IPS-15b (cell line): ENCODE data around the gene SOCS7.
A peak's percentile ranks its signal among the peaks of the same experiment; 100 is the strongest.

Experiments used
- H3K27me3 ChIP-seq: one replicate; pipeline ENCODE4 v1.6.1; 2013; ENCODE audit warnings: low read length; ENCODE audit not compliant: control insufficient read depth, insufficient read depth
- H3K36me3 ChIP-seq: one replicate; pipeline ENCODE4 v1.6.1; 2013; ENCODE audit warnings: low read length; ENCODE audit not compliant: control insufficient read depth, insufficient read depth
- H3K4me1 ChIP-seq: one replicate; pipeline ENCODE4 v1.6.1; 2013; ENCODE audit warnings: mild to moderate bottlenecking, low read length; ENCODE audit not compliant: control insufficient read depth, insufficient read depth
- H3K4me3 ChIP-seq: one replicate; pipeline ENCODE4 v1.5.1; 2013; ENCODE audit warnings: low read depth, low read length
- H3K9ac ChIP-seq: one replicate; pipeline ENCODE4 v1.6.1; 2013; ENCODE audit warnings: low read depth, mild to moderate bottlenecking, low read length
- H3K9me3 ChIP-seq: one replicate; pipeline ENCODE4 v1.6.1; 2013; ENCODE audit warnings: mild to moderate bottlenecking, low read length; ENCODE audit not compliant: control insufficient read depth, insufficient read depth

The SOCS7 gene

DNA sequence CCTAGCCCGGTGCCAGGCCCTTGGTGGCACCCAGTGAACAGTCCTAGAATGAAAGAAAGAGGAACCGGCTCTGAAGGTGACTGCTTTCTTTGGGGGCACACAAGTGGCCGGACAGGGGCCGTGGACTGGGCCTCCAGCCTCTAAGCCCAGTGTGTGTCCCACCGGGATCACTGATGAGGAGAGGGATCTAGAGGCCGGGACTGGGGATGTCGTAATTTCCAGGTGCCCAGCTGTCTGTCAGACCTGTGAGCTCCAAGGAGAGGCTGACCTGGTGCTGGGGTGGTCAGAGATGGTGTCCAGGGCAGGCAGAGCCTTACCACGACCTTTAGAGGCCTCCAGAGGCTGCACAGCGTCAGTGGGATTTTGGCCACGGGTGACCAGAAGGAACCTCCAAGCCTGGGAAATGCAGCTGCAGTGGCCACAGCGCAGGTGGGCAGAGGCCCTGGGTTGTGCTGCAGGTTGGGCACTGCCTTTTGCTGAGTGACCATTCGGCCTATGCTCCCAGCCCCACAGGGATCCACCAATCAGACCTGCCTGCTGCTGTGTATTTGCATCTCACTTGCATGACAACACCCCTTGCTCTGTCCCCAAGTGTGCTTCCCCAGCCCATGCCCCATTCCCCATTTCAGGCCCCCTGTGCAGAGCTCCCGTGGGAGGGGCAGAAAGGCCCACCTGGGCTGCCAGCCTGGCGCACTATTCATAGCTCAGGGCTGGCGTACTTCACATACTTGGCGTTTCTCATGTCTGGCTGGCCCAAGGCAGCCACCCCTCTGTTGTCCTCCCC is 89.2 kb downstream of the SOCS7 start:
- H3K9me3 ChIP-seq = no peaks in the 10 kb centered on the region
- H3K27me3 ChIP-seq = no peaks in the 10 kb centered on the region
- H3K4me1 ChIP-seq = peaks cover 12% of the 10 kb centered on the region
- no peak overlapping the region for H3K9ac ChIP-seq
- peaks cover 3% of the 10 kb centered on the region for H3K36me3 ChIP-seq
- H3K4me3 ChIP-seq = no peak overlapping the region

DNA sequence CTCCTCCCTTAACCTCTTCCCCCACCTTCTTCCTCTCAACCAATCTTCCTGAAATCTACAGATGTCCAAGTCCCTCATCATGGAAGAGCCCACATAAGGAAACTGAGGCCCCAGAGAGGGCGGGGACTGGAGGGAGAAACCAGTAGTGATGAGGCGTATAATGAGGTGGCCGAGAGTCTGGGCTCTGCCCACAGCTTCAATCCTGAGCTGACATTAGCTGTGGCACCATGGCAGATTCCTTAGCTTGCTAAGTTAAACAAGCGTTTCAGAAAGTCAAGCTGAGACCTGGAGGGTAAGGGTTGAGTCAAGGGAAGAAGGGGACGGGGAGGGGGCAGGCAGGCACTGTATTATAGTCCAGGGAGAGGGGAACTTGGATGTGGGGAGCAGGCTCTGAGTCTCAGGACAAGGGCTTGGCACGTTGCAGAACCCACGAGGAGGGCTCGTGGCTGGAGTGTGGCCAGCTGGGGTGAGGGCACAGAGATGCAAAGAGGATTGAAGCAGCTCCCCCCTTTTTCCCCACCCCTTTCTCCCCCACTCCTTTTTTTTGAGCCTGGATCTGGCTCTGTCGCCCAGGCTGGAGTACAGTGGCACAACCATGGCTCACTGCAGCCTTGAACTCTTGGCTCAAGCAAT is 89.9 kb downstream of the SOCS7 start:
- no peak overlapping the region for H3K4me3 ChIP-seq
- peaks cover 12% of the 10 kb centered on the region for H3K4me1 ChIP-seq
- no peaks in the 10 kb centered on the region for H3K27me3 ChIP-seq
- no peaks in the 10 kb centered on the region for H3K9me3 ChIP-seq
- H3K36me3 ChIP-seq = peaks cover 3% of the 10 kb centered on the region
- no peak overlapping the region for H3K9ac ChIP-seq

DNA sequence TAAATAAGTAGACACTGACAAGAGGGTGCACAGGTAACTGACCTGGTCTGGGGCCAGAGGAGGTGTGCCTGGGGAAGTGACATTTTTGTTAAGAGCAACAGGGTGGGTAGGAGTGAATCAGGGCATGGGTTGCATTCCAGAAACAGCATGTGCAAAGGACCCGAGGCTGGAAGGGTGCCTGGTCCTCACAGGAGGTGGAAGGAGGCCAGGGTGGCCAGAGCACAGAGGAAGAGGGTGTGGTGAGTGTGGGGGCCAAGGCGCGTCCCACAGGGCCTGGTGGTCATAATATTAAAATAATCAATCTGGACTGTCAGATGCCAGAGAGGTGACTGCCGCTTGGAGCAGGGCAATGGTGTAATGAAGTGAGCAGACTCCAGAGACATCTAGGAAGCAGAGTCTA is 90.9 kb downstream of the SOCS7 start:
- Histone ChIP-seq H3K4me3 (no peak overlapping the region), H3K27me3 (no peaks in the 10 kb centered on the region), H3K9me3 (no peaks in the 10 kb centered on the region), H3K36me3 (peaks cover 3% of the 10 kb centered on the region), H3K9ac (no peak overlapping the region), H3K4me1 (peaks cover 12% of the 10 kb centered on the region)

DNA sequence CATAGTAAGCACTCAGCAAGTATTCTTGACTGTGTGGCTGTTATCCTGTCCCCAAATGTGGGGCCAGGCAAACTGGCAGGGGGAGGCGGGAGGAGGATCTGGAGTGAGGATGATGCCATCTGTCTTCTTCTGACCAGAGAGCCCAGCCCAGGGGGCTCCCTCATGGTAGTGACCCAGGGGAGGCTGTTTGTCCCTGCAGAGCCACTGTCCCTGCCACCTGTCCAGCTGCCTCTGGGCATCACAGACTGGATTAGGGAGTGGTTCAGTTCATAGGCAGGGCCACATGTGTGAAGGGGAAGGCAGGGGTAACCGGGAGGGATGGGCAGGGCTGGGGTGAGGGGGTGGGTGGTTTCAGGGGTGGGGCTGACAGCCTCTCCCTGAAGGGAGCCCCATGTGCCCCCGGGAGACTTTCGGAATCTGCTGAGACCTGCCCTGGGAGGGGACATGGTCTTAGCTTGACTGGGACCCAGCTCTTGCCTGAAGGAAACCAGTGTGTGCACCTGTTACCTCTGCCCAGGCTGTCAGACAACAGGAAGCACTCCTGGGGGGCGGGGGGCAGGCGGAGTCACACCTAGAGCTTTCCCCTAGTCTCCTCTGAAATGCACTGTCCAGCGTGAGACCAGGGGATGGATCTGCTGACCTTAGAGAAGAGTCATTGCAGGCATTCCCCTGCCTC is 91.8 kb downstream of the SOCS7 start:
- Histone ChIP-seq H3K9me3 (no peaks in the 10 kb centered on the region), H3K36me3 (peaks cover under 1% of the 10 kb centered on the region), H3K9ac (no peak overlapping the region), H3K4me1 (peaks cover 12% of the 10 kb centered on the region), H3K4me3 (no peak overlapping the region), H3K27me3 (no peaks in the 10 kb centered on the region)

DNA sequence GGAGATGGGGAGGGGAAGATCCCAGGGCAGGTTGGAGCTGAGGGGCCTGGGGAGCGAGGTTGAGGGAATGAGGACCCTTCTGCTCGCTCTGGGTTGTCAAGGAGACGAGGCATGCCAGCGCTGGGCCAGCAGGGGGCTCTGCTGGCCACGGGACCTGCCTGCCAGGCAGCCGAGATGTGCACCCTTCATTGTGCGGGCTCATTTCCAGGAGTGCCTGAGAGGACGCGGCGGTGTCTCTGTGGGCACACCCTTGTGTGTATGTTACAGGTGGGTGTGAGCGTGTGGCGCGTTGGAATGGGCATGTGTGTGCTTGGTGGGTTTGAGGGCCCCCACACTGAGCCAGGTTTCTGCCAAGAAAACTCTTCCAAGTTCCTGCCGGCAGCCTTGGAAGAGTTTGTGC is 92.5 kb downstream of the SOCS7 start:
- no peaks in the 10 kb centered on the region for H3K36me3 ChIP-seq
- H3K27me3 ChIP-seq = no peaks in the 10 kb centered on the region
- H3K4me3 ChIP-seq = no peak overlapping the region
- no peak overlapping the region for H3K9ac ChIP-seq
- H3K9me3 ChIP-seq = no peaks in the 10 kb centered on the region
- peaks cover 12% of the 10 kb centered on the region for H3K4me1 ChIP-seq

DNA sequence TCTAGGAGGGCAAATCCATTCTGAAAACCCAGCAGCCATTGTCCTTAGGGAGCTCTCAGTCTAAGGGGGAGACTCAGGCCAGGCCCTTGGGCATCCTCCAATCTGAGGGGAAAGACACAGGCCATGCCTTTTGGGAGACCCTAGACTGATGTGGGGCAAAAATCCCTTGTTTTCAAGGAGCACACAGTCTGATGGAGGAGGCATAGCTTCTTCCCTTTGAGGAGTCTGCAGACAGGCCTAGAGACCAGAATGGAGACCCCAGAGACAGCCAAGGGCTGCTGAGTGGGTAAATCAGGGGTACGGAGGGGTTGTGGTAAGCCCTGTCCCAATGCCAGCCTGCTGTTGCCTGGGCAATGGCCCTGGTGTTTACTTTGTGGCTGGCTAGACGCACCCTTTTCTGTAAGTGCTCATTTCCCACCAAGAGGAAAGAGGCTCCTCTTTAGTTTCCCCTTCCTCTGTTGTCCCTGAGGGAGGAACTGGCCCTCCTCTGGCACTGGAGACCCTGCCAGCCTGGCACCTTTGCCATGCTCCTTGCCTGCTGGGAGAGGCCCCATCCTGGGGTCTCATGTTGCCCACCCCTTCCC is 96.0 kb downstream of the SOCS7 start:
- no peak overlapping the region for H3K4me3 ChIP-seq
- H3K27me3 ChIP-seq = no peaks in the 10 kb centered on the region
- H3K9ac ChIP-seq = no peak overlapping the region
- H3K4me1 ChIP-seq = peaks cover 25% of the 10 kb centered on the region
- H3K9me3 ChIP-seq = no peaks in the 10 kb centered on the region
- no peaks in the 10 kb centered on the region for H3K36me3 ChIP-seq

DNA sequence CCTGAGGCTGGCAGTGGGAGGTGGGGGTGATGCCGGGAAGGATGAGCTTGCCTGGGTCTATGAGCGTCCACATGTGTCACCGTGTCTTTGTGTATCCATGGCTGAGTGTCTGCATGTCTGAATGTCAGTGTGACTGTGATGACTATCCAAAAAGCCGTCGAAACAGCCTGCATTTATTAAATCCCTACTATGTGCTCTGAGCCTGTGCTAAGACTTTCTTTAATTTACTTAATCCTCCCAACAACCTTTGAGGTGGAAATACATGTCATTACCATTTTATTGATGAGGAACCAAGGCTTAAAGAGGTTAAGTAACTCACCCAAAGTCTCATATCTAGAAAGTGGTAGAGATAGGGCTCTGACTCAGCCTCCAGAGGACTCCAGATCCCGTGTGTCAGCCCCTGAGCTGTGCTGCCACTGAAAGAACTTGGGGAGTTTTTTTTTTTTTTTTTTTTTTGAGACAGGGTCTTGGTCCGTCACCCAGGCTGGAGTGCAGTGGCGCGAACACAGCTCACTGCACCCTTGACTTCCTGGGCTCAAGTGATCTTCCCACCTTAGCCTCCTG is 96.6 kb downstream of the SOCS7 start:
- H3K4me1 ChIP-seq = peaks cover 30% of the 10 kb centered on the region

DNA sequence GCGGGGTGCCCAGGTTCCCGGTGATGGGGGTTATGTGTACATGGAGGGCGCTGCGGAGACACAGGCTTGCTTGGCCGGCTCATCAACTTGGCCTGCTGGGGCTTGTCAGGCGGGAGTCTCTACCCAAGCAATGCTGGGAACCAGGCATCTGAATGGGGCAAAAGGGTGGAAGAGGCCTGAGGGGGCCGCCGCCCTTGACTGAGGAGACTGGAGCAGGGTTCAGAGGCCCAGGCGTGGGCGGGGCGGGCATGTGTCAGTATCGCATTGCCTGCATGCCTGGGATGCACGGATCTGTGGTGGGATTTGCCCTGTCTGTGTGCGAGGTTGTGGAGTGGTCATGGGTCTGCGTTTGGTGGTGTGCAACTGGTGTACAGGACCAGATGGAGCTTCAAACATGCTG is 97.7 kb downstream of the SOCS7 start:
- no peaks in the 10 kb centered on the region for H3K36me3 ChIP-seq
- H3K9me3 ChIP-seq = no peaks in the 10 kb centered on the region
- H3K9ac ChIP-seq = peak overlapping the region; percentile 60
- H3K4me3 ChIP-seq = no peak overlapping the region
- peaks cover 30% of the 10 kb centered on the region for H3K4me1 ChIP-seq
- H3K27me3 ChIP-seq = no peaks in the 10 kb centered on the region

More for the DNA sequence above, 96.6 kb downstream of the SOCS7 start:
- no peak overlapping the region for H3K4me3 ChIP-seq
- H3K36me3 ChIP-seq = no peaks in the 10 kb centered on the region
- no peaks in the 10 kb centered on the region for H3K9me3 ChIP-seq
- no peaks in the 10 kb centered on the region for H3K27me3 ChIP-seq
- H3K9ac ChIP-seq = no peak overlapping the region

DNA sequence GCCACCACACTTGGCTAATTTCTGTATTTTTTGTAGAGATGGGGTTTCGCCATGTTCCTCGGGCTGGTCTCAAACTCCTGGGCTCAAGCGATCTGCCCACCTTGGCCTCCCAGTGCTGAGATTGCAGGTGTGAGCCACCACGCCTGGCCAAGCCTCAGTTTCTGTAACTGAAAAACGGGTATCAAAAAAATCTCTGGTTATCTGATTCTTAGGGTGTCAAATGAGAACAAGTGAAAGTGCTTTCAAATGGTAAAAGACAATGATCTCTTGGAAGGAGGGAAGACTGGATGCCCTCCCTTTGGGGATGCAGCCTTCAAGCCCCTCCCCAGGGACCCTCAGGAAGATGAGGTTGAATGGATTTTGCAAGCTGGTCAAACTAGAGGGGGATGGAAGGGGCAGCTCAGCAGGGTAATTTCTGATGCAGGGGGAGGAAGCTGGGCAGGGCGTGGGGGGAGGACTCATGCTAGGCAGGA is 98.9 kb downstream of the SOCS7 start:
- Histone ChIP-seq H3K27me3 (no peaks in the 10 kb centered on the region), H3K4me3 (peak overlapping the region; percentile 19), H3K36me3 (no peaks in the 10 kb centered on the region), H3K9me3 (no peaks in the 10 kb centered on the region), H3K4me1 (peaks cover 38% of the 10 kb centered on the region), H3K9ac (no peak overlapping the region)

DNA sequence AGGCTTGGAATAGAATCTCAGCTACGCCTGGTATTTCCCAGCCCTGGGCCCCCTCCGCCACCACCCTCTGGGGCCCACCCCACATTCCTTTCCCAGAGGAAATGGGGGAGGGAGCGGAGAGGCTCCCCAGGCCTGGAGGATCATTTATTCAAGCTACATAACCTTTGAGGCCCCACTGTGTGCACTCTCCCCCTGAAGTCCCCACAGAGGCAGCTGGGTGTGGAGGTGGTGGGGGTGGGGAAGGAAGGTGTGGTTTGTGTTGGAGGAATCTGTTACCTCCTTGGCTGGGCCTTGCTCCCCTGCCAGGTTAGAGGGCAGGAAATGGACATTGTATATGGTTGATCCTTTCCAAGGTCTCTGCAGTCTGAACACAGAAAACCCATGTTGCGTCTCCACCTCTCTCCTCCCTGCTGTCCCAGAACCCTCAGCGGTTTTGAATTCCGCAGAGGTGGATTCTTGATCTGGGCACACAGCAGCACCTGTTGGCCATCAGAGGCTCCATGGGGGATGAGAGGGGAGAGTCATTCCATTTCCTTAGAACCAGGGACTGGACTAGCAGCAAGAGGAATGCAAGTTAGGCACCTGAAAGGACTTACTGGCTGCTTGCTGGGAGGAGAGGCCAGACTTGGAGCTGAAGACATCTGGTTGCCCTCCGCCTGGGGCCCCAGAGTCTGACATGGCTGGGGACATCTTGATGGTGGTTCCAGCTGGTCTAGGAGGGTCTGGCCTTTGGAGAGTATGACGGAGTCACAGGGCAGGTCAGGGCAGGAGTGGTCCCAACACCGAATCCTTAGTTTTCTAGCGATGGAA is 99.6 kb downstream of the SOCS7 start:
- H3K4me3 ChIP-seq = peak overlapping the region; percentile 78
- no peaks in the 10 kb centered on the region for H3K36me3 ChIP-seq
- peak overlapping the region; percentile 90 for H3K9ac ChIP-seq
- H3K27me3 ChIP-seq = no peaks in the 10 kb centered on the region
- no peaks in the 10 kb centered on the region for H3K9me3 ChIP-seq
- peaks cover 44% of the 10 kb centered on the region for H3K4me1 ChIP-seq
